HG03196 (cell line): ENCODE results near the gene PTGIR.
"Not testable (repeated sequence)": the region's sequence is repeated elsewhere in the genome, so short reads cannot be mapped to it uniquely, and the experiment has no call there.

Source experiments
- ATAC-seq: cut with Tn5 transposase; IDR thresholded peaks from one replicate; pipeline ENCODE4 v1.9.1; 2021; ENCODE audit not compliant: unreplicated experiment

Gene PTGIR

GRCh38 chr19:46639358-46640182, 14.7 kb upstream of the PTGIR start:
- ATAC-seq = no peak

GRCh38 chr19:46637224-46637623, 12.3 kb upstream of the PTGIR start:
- no peak for ATAC-seq

- no peak for ATAC-seq
Observed at GRCh38 chr19:46635920-46636761, 11.3 kb upstream of the PTGIR start, which contains the start of gene GNG8. TSS of gene GNG8 (minus strand) at chr19:46636202. CDS start at chr19:46634682, 1,520 bp downstream.

- no peak for ATAC-seq
Observed at GRCh38 chr19:46634656-46635218, 9.8 kb upstream of the PTGIR start.

- peak; percentile 45 for ATAC-seq
Observed at GRCh38 chr19:46634045-46634655, 9.3 kb upstream of the PTGIR start.

GRCh38 chr19:46633130-46633529, 8.2 kb upstream of the PTGIR start:
- ATAC-seq = no peak

GRCh38 chr19:46631481-46631880, 6.6 kb upstream of the PTGIR start:
- ATAC-seq = no peak

- no peak for ATAC-seq
Observed at GRCh38 chr19:46630586-46631205, 5.8 kb upstream of the PTGIR start.

GRCh38 chr19:46629546-46630025, 4.7 kb upstream of the PTGIR start:
- no peak for ATAC-seq

- ATAC-seq = not testable (repeated sequence)
Observed at GRCh38 chr19:46628970-46629369, 4.1 kb upstream of the PTGIR start.

- no peak for ATAC-seq
Observed at GRCh38 chr19:46626446-46626845, 1.6 kb upstream of the PTGIR start.

GRCh38 chr19:46625731-46626130, 842 bp upstream of the PTGIR start:
- ATAC-seq = no peak

GRCh38 chr19:46623915-46624502, 880 bp downstream of the PTGIR start:
- no peak for ATAC-seq

- ATAC-seq = no peak
Observed at GRCh38 chr19:46622118-46622446, 2.8 kb downstream of the PTGIR start.

GRCh38 chr19:46621191-46622117, 3.4 kb downstream of the PTGIR start:
- ATAC-seq = no peak

- no peak for ATAC-seq
Observed at GRCh38 chr19:46620716-46621115, 4.2 kb downstream of the PTGIR start.

GRCh38 chr19:46620267-46620666, 4.6 kb downstream of the PTGIR start:
- ATAC-seq = no peak

- no peak for ATAC-seq
Observed at GRCh38 chr19:46618670-46619231, 6.1 kb downstream of the PTGIR start.

GRCh38 chr19:46617601-46618000, 7.3 kb downstream of the PTGIR start:
- ATAC-seq = no peak
